Measurements from ENCODE around the gene CD86.

Gene CD86, protein sequence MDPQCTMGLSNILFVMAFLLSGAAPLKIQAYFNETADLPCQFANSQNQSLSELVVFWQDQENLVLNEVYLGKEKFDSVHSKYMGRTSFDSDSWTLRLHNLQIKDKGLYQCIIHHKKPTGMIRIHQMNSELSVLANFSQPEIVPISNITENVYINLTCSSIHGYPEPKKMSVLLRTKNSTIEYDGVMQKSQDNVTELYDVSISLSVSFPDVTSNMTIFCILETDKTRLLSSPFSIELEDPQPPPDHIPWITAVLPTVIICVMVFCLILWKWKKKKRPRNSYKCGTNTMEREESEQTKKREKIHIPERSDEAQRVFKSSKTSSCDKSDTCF

DNA sequence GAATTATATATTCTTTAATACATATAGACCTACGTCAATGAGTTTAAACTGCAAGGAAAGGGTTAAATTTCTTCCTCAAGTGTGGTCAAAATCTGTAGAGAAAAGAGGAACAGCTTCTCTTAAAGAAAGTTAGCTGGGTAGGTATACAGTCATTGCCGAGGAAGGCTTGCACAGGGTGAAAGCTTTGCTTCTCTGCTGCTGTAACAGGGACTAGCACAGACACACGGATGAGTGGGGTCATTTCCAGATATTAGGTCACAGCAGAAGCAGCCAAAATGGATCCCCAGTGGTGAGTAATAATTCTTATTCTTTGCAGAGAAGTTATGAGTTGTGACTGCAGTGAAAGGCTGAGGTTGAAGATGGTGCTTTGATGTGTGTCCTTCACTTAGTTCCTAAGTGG, at the start of gene CD86:
CD86 (plus strand) TSS at position 148 of the 400 bp plus-strand sequence; CDS start at position 276, 128 bp downstream.
- in situ Hi-C loops (cut with HindIII; ENCODE audit: low pct_ligation_motif_present, low sequenced_read_pairs), result no loop called here
- no peak for DNase-seq
- Histone ChIP-seq H3K27ac (no peak within 1 kb of the TSS), H3K36me3 (replicated peaks) (no peaks in the 10 kb centered on the region), H3K27me3 (replicated peaks) (no peaks in the 10 kb centered on the region), H3K4me3 (ENCODE audit: low read depth, low read length) (no peak within 1 kb of the TSS)
- TF ChIP-seq, protein P1, sequence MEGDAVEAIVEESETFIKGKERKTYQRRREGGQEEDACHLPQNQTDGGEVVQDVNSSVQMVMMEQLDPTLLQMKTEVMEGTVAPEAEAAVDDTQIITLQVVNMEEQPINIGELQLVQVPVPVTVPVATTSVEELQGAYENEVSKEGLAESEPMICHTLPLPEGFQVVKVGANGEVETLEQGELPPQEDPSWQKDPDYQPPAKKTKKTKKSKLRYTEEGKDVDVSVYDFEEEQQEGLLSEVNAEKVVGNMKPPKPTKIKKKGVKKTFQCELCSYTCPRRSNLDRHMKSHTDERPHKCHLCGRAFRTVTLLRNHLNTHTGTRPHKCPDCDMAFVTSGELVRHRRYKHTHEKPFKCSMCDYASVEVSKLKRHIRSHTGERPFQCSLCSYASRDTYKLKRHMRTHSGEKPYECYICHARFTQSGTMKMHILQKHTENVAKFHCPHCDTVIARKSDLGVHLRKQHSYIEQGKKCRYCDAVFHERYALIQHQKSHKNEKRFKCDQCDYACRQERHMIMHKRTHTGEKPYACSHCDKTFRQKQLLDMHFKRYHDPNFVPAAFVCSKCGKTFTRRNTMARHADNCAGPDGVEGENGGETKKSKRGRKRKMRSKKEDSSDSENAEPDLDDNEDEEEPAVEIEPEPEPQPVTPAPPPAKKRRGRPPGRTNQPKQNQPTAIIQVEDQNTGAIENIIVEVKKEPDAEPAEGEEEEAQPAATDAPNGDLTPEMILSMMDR (IDR thresholded peaks at IDR 0.05; ENCODE audit: low read depth, low read length, missing control alignments), result no peak

- no peak overlapping the region for H3K27ac ChIP-seq
- DNase-seq, result no peak
- TF ChIP-seq, protein P1 (IDR thresholded peaks at IDR 0.05; ENCODE audit: low read depth, low read length, missing control alignments), result no peak
- H3K36me3 ChIP-seq (replicated peaks), result no peaks in the 10 kb centered on the region
- H3K27me3 ChIP-seq (replicated peaks), result no peaks in the 10 kb centered on the region
- H3K4me3 ChIP-seq (ENCODE audit: low read depth, low read length), result no peak overlapping the region
- in situ Hi-C loops (cut with HindIII; ENCODE audit: low pct_ligation_motif_present, low sequenced_read_pairs), result no loop called here
Measured at GRCh38 chr3:122006267-122006666, 48.9 kb upstream of the CD86 start.

DNA sequence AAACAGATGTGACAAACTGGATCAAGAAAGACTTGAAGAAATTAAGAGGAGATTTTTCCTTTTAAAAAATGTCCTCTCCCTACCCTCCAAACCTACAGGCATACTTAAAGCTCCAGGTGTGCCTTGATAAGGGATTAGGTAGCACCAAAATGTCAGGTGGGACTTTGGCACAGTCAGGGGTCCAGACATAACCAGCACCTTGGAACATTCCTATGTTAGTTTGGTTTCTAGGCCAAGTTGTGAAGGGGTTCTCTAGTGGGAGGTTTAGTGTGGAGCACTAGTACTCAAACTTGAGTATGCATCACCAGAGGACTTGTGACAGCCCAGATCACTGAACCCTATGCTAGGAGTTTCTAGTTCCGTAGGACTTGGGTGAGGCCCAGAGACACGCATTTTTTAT, 47.0 kb upstream of the CD86 start:
- Histone ChIP-seq H3K27ac (no peak overlapping the region), H3K36me3 (replicated peaks) (no peaks in the 10 kb centered on the region), H3K27me3 (replicated peaks) (no peaks in the 10 kb centered on the region), H3K4me3 (ENCODE audit: low read depth, low read length) (no peak overlapping the region)
- DNase-seq, result no peak
- TF ChIP-seq, protein P1 (IDR thresholded peaks at IDR 0.05; ENCODE audit: low read depth, low read length, missing control alignments), result no peak
- in situ Hi-C loops (cut with HindIII; ENCODE audit: low pct_ligation_motif_present, low sequenced_read_pairs), result no loop called here

DNA sequence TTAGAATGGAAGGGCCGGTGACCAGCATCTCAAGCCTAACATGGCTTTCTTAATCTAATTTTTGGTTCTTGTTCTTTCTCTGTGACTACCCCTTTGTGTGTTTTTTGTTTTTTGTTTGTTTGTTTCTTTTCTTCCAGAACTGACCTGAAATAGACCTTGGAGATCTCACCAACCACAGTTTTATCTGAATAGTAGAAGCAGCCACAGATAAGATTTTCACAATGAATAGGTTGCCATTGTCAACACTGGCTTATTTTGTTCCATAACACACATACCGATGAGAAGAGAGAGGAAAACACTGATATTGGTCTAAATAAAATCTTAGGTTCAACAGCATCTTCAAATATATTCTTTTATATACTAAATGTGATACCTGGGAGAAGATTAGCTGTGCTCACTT, 44.7 kb upstream of the CD86 start:
- Histone ChIP-seq H3K36me3 (replicated peaks) (no peaks in the 10 kb centered on the region), H3K27me3 (replicated peaks) (no peaks in the 10 kb centered on the region), H3K27ac (no peak overlapping the region), H3K4me3 (ENCODE audit: low read depth, low read length) (no peak overlapping the region)
- no peak for DNase-seq
- in situ Hi-C loops (cut with HindIII; ENCODE audit: low pct_ligation_motif_present, low sequenced_read_pairs), result no loop called here
- TF ChIP-seq, protein P1 (IDR thresholded peaks at IDR 0.05; ENCODE audit: low read depth, low read length, missing control alignments), result no peak

DNA sequence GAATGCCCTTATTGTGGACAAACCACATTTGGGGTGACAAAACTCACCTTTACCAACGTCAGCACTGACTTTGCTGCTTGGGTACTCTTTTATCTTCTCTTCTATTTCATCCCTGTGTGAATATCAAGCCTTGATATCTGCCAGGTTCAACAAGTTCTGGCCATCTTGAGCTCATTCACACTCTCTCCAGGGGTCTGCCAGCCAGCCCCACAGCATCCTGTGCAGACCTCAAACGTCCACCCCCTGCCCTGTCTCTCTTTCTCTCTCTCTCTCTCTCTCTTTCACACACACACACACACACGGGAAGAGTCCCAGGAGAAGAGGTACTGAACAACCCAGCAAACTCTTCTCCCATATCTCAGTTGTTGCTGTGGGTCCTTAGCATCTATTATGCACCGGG, 43.8 kb upstream of the CD86 start:
- no peaks in the 10 kb centered on the region for H3K27me3 ChIP-seq (replicated peaks)
- H3K36me3 ChIP-seq (replicated peaks), result no peaks in the 10 kb centered on the region
- in situ Hi-C loops (cut with HindIII; ENCODE audit: low pct_ligation_motif_present, low sequenced_read_pairs), result no loop called here
- no peak overlapping the region for H3K27ac ChIP-seq
- TF ChIP-seq, protein P1 (IDR thresholded peaks at IDR 0.05; ENCODE audit: low read depth, low read length, missing control alignments), result no peak
- no peak overlapping the region for H3K4me3 ChIP-seq (ENCODE audit: low read depth, low read length)
- no peak for DNase-seq

GRCh38 chr3:122012821-122013220, 42.3 kb upstream of the CD86 start:
- TF ChIP-seq, protein P1 (IDR thresholded peaks at IDR 0.05; ENCODE audit: low read depth, low read length, missing control alignments), result no peak
- Histone ChIP-seq H3K36me3 (replicated peaks) (no peaks in the 10 kb centered on the region), H3K27ac (no peak overlapping the region), H3K27me3 (replicated peaks) (no peaks in the 10 kb centered on the region), H3K4me3 (ENCODE audit: low read depth, low read length) (no peak overlapping the region)
- DNase-seq, result no peak
- in situ Hi-C loops (cut with HindIII; ENCODE audit: low pct_ligation_motif_present, low sequenced_read_pairs), result no loop called here

Data from brain microvascular endothelial cell (primary cell).